ENCODE data around the gene PCARE.

PCARE gene

GRCh38 chr2:29065068-29065811 is 9.1 kb downstream of the PCARE start:
- no peak for DNase-seq (ENCODE audit: low read depth in 1 of 2, low spot score in 1 of 2)
- in situ Hi-C loops (cut with HindIII; ENCODE audit: low pct_unique_long_range_greater_than_20kb, low sequenced_read_pairs): no loop called here
- TF ChIP-seq JUND (IDR thresholded peaks at IDR 0.05; ENCODE audit: low read depth): no peak

GRCh38 chr2:29064746-29065067 is 9.6 kb downstream of the PCARE start:
- in situ Hi-C loops (cut with HindIII; ENCODE audit: low pct_unique_long_range_greater_than_20kb, low sequenced_read_pairs): no loop called here
- TF ChIP-seq JUND (IDR thresholded peaks at IDR 0.05; ENCODE audit: low read depth): no peak

GRCh38 chr2:29064346-29064715 is 10.0 kb downstream of the PCARE start:
- no peak for DNase-seq (ENCODE audit: low read depth in 1 of 2, low spot score in 1 of 2)
- in situ Hi-C loops (cut with HindIII; ENCODE audit: low pct_unique_long_range_greater_than_20kb, low sequenced_read_pairs): no loop called here
- TF ChIP-seq JUND (IDR thresholded peaks at IDR 0.05; ENCODE audit: low read depth): no peak

More at GRCh38 chr2:29064746-29065067, 9.6 kb downstream of the PCARE start:
- no peak for DNase-seq (ENCODE audit: low read depth in 1 of 2, low spot score in 1 of 2)

GRCh38 chr2:29063646-29064345 is 10.5 kb downstream of the PCARE start:
- in situ Hi-C loops (cut with HindIII; ENCODE audit: low pct_unique_long_range_greater_than_20kb, low sequenced_read_pairs): no loop called here
- TF ChIP-seq JUND (IDR thresholded peaks at IDR 0.05; ENCODE audit: low read depth): no peak
- DNase-seq (ENCODE audit: low read depth in 1 of 2, low spot score in 1 of 2): no peak

GRCh38 chr2:29063056-29063455 is 11.3 kb downstream of the PCARE start:
- in situ Hi-C loops (cut with HindIII; ENCODE audit: low pct_unique_long_range_greater_than_20kb, low sequenced_read_pairs): no loop called here
- TF ChIP-seq JUND (IDR thresholded peaks at IDR 0.05; ENCODE audit: low read depth): no peak
- no peak for DNase-seq (ENCODE audit: low read depth in 1 of 2, low spot score in 1 of 2)

GRCh38 chr2:29062371-29062770 is 12.0 kb downstream of the PCARE start:
- no peak for TF ChIP-seq JUND (IDR thresholded peaks at IDR 0.05; ENCODE audit: low read depth)
- in situ Hi-C loops (cut with HindIII; ENCODE audit: low pct_unique_long_range_greater_than_20kb, low sequenced_read_pairs): no loop called here
- no peak for DNase-seq (ENCODE audit: low read depth in 1 of 2, low spot score in 1 of 2)

- DNase-seq (ENCODE audit: low read depth in 1 of 2, low spot score in 1 of 2): no peak
- TF ChIP-seq JUND (IDR thresholded peaks at IDR 0.05; ENCODE audit: low read depth): no peak
- in situ Hi-C loops (cut with HindIII; ENCODE audit: low pct_unique_long_range_greater_than_20kb, low sequenced_read_pairs): no loop called here
Measured at GRCh38 chr2:29061616-29062015, 12.7 kb downstream of the PCARE start.

- no peak for DNase-seq (ENCODE audit: low read depth in 1 of 2, low spot score in 1 of 2)
- no peak for TF ChIP-seq JUND (IDR thresholded peaks at IDR 0.05; ENCODE audit: low read depth)
- in situ Hi-C loops (cut with HindIII; ENCODE audit: low pct_unique_long_range_greater_than_20kb, low sequenced_read_pairs): no loop called here
Measured at GRCh38 chr2:29061176-29061575, 13.1 kb downstream of the PCARE start.

GRCh38 chr2:29060441-29060840 is 13.9 kb downstream of the PCARE start:
- no peak for DNase-seq (ENCODE audit: low read depth in 1 of 2, low spot score in 1 of 2)
- in situ Hi-C loops (cut with HindIII; ENCODE audit: low pct_unique_long_range_greater_than_20kb, low sequenced_read_pairs): no loop called here
- no peak for TF ChIP-seq JUND (IDR thresholded peaks at IDR 0.05; ENCODE audit: low read depth)

- no peak for TF ChIP-seq JUND (IDR thresholded peaks at IDR 0.05; ENCODE audit: low read depth)
- no peak for DNase-seq (ENCODE audit: low read depth in 1 of 2, low spot score in 1 of 2)
- in situ Hi-C loops (cut with HindIII; ENCODE audit: low pct_unique_long_range_greater_than_20kb, low sequenced_read_pairs): no loop called here
Measured at GRCh38 chr2:29059624-29060023, 14.7 kb downstream of the PCARE start.

GRCh38 chr2:29057006-29057405 is 17.3 kb downstream of the PCARE start:
- in situ Hi-C loops (cut with HindIII; ENCODE audit: low pct_unique_long_range_greater_than_20kb, low sequenced_read_pairs): no loop called here
- no peak for TF ChIP-seq JUND (IDR thresholded peaks at IDR 0.05; ENCODE audit: low read depth)

GRCh38 chr2:29056452-29056851 is 17.9 kb downstream of the PCARE start:
- DNase-seq (ENCODE audit: low read depth in 1 of 2, low spot score in 1 of 2): no peak
- no peak for TF ChIP-seq JUND (IDR thresholded peaks at IDR 0.05; ENCODE audit: low read depth)
- in situ Hi-C loops (cut with HindIII; ENCODE audit: low pct_unique_long_range_greater_than_20kb, low sequenced_read_pairs): no loop called here

More at GRCh38 chr2:29057006-29057405, 17.3 kb downstream of the PCARE start:
- DNase-seq (ENCODE audit: low read depth in 1 of 2, low spot score in 1 of 2): no peak

GRCh38 chr2:29055601-29056000 is 18.7 kb downstream of the PCARE start:
- TF ChIP-seq JUND (IDR thresholded peaks at IDR 0.05; ENCODE audit: low read depth): no peak
- no peak for DNase-seq (ENCODE audit: low read depth in 1 of 2, low spot score in 1 of 2)
- in situ Hi-C loops (cut with HindIII; ENCODE audit: low pct_unique_long_range_greater_than_20kb, low sequenced_read_pairs): no loop called here

Data from T47D (cell line).